GM18870 (cell line): ENCODE data around the gene FNDC7.
"Not testable (repeated sequence)": the region's sequence is repeated elsewhere in the genome, so short reads cannot be mapped to it uniquely, and the experiment has no call there.

Experiments
- ATAC-seq: cut with Tn5 transposase; IDR thresholded peaks from one replicate; pipeline ENCODE4 v1.9.1; 2021; ENCODE audit warnings: moderate library complexity; ENCODE audit not compliant: unreplicated experiment

FNDC7 gene

GRCh38 chr1:108699375-108700332 is 13.1 kb upstream of the FNDC7 start:
- no peak for ATAC-seq

DNA sequence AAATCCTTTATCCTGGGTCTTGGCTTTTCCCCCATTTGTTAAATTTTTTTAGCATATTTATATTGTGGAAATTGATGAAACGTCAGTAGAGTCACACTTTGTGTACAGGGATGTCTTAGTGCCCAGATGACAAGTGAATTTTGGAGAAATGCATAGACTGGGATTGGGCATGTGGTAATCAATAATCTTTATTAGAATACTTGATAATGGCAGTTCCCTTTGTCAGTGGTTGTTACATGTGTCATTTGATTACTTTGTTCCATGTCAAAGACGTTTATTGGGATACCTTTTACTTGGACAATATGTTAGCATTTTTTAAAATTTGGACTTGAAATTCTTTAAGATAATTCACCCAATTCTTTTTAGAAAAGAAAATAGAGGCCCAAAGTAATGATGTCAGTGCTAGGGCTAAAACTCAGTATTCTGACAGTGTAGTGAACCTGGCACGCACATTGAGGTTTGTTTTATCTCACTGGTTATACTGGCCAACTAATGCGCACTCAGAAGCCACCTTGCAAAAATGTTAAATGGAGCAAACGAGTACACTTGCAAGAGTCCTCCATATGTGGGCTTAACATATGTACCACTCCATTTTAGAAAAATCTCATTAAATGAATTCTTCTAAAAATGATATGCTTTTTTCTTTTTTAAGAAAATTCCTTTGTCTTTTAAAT is 11.4 kb upstream of the FNDC7 start:
- no peak for ATAC-seq

GRCh38 chr1:108702109-108702508 is 10.6 kb upstream of the FNDC7 start:
- not testable (repeated sequence) for ATAC-seq

DNA sequence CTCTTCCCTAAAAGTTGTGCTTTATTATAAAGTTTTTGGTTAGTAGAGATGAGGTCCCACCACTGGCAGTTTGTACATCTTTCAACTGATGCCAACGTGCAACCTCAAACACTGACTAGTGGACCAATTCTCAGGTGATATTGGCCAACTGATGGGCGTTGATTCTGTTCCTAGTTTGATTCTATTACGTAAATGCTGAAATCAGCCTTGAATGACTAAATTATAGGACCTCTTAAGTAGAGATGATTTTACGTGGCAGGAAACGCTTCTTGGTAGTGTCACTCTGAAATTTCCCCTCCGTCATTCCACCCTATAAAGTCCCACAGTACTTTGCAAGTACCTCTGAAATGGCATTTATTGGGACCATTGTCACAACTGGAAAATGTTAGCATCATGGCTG is 8.8 kb upstream of the FNDC7 start:
- no peak for ATAC-seq

DNA sequence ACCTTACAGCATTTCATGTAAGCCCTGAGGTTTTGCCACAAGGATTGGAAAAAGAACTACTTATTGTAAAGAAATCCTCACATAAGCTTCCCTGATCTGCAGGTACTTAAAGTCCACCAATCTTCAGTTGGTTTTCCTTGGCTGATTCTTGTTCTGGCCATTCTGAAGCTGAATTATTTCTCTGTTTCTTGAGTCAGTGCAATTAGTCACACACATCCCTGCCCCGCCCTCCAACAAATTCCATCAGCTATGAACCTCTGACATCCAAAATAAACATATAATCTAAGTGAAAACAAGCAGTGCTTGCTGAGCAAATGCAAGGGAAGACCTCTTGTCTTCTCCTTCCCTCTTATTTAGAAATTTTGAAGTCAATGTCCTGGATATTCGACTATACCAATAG is 8.2 kb upstream of the FNDC7 start:
- no peak for ATAC-seq

DNA sequence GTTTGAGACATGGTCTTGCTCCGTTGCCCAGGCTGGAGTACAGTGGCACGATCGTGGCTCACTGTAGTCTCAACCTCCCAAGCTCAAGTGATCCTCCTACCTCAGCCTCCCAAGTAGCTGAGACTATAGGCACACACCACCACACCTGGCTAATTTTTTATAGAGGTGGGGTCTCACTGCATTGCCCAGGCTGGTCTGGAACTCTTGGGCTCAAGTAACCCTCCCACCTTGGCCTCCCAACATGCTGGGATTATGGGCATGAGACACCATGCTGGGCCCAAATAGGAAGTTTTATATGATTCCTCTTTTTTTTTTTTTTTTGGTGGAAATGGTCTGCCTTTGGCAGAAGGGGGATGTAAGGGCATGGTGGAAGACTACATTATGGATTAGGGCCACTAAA is 6.1 kb upstream of the FNDC7 start:
- ATAC-seq: no peak

GRCh38 chr1:108708691-108709660 is 3.7 kb upstream of the FNDC7 start:
- no peak for ATAC-seq

DNA sequence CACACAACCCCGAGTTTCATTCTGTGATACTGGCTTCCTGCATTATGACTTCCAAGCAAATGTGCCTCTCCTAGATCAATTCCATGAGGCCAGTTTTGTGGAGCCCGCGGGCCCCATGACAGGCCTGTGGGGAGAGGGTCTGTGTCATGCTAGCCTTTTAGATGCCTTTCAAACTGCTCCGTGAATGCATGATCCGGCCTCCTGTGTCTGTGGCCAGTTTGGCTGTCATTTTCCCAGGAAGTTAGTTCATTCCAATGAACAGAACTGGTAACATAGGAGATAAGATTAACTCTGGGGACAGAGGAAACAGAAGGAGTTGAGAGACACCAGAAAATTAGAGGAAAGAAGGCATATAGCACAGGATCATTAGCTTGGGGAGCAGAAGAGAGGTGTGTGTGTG is 3.2 kb downstream of the FNDC7 start:
- no peak for ATAC-seq

GRCh38 chr1:108716437-108717230 is 3.9 kb downstream of the FNDC7 start:
- ATAC-seq: no peak

DNA sequence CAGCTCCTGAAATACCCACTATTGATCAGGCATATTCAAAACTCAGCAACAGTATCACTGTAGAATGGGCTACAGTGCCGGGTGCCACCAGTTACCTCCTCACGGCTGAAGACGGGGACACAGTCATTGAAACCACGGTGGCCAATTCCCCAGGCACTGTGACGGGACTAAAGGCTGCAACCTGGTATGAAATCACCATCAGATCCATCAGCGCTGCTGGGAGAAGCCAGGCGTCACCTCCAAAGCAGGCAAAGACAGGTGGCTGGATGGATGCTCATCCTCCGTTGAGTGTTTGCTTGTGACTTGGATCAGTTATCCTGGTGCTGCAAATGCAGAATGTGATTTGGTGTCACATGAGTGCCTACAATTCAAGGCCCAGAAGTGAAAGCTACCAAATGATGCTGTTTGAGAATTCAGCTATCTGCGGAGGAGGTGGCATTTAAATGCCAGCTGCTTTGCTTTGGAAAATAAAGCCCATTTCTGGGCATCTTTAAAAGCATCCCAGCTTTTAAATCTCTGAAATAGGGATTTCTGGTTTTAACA is 5.1 kb downstream of the FNDC7 start:
- no peak for ATAC-seq

DNA sequence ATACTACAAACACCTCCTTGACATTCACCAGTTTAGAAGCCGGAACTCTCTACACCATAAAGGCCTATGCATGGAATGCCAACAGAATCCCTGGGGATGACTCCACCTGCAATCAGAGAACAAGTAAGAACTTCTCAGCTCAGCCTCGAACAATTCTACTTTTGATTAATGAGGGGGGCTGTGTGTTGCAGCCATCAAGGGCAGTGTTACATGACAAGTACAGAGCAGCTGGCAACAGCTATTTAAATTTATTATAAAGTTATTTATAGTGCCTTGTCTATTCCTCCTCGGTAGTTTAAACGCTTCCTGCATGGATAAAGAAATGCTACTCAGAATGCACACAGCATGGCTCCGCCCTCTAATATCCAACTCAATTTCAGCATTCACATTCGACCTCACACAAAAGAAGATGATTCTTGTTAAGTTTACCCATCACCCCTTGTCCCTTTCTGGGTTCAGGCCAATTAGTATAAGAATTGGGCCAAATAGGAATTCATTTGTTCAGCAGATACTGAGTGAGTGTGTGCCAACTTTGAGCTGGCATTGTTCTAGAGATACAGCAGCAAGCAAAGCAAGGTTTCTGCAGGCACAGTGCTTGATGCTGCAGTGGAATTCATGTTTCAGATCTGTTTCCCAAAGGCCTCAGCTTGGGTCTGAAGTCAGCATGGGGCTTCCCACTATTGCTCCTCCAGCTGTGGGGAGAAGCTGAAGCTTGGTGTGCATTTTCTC is 6.4 kb downstream of the FNDC7 start:
- no peak for ATAC-seq

- no peak for ATAC-seq
These were observed 7.1 kb downstream of the FNDC7 start for GRCh38 chr1:108719656-108720435.

GRCh38 chr1:108722292-108722691 is 9.6 kb downstream of the FNDC7 start:
- no peak for ATAC-seq

DNA sequence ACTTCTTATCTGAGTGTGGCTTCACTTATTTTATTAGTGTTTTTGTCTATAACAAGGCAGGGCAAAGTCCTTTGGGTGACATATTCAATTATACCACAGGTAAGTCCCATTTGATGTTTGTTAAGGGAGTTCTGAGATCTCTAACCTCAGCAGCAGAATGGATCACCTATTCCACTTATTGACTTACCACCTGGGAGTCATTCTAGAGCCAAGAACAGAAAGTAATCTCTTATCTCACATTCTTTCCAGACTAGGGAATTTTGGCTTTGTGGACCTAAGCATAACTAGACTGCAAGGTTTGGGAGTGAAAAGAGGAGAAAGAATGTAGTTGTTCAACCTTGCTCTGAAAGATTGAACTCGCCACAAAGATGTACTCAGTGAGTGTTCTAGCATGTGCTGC is 13.2 kb downstream of the FNDC7 start:
- ATAC-seq: no peak

- ATAC-seq: no peak
These were observed 15.7 kb downstream of the FNDC7 start for GRCh38 chr1:108728327-108728923.

- no peak for ATAC-seq
These were observed 16.8 kb downstream of the FNDC7 start for GRCh38 chr1:108729481-108729880.

- no peak for ATAC-seq
These were observed 19.7 kb downstream of the FNDC7 start for GRCh38 chr1:108732398-108732797.

DNA sequence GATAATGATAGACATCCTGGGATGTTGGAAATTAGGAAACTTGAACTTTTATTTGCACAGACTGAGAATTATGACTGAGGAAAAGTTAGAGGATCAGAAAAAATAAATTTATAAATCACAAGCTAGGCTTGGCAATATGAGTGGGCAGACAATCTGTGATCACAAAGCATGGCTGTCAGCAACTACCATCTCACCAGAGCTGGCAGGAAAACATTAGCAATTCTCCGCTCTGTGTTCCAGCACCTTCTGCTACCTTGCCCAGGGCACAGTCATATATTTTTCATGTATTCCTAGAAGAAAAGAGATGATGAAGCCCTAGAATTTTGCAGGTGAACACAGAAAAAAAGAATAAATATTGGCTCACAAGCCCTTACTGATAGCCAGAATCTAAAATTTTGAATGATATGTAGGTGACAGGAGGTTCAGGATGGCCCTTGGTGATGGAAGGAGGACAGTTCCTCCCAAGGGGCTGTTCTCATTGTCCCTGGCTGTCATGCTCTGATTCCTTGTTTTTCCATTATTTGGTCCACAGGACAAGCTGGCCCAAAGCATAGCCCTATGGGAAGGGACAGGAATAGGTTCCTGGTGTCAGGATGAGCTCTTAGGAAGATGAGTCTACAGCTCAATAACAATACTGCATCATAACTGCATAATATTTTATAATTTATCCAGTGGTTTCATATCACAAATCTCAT is 21.6 kb downstream of the FNDC7 start:
- no peak for ATAC-seq
